Hepatocyte (in vitro differentiated cells): ENCODE measurements around the gene IRGC. TPM values are rescaled to one million over a fixed set of nuclear protein-coding genes. Genes with fewer than 3 reads are reported as not detected.

Source experiments
- DNase-seq: peaks from one replicate; pipeline ENCODE4 v3.0.0-alpha.2; 2016; ENCODE audit warnings: low spot score
- H2AFZ ChIP-seq: fragments of 200-600 bp; sonication (generic); 2 replicates; pipeline ENCODE4 v1.6.0; 2016; ENCODE audit warnings: antibody characterized with exemption, mild to moderate bottlenecking
- H3K27ac ChIP-seq: fragments of 200-600 bp; sonication (generic); 2 replicates; pipeline ENCODE4 v1.5.1; 2016; ENCODE audit warnings: mild to moderate bottlenecking
- H3K27me3 ChIP-seq: fragments of 200-600 bp; sonication (generic); 2 replicates; pipeline ENCODE4 v1.6.1; 2016
- H3K36me3 ChIP-seq: fragments of 200-600 bp; sonication (generic); replicated peaks from 2 replicates; pipeline ENCODE4 v1.5.1; 2016; ENCODE audit warnings: low read depth; ENCODE audit not compliant: insufficient read depth
- H3K4me1 ChIP-seq: fragments of 200-600 bp; sonication (generic); 2 replicates; pipeline ENCODE4 v1.5.1; 2016; ENCODE audit warnings: mild to moderate bottlenecking, moderate library complexity; ENCODE audit not compliant: insufficient read depth
- H3K4me2 ChIP-seq: fragments of 200-600 bp; sonication (generic); 2 replicates; pipeline ENCODE4 v1.6.0; 2016
- H3K4me3 ChIP-seq: fragments of 200-600 bp; sonication (generic); 2 replicates; pipeline ENCODE4 v1.5.1; 2016; ENCODE audit warnings: mild to moderate bottlenecking
- H3K79me2 ChIP-seq: fragments of 200-600 bp; sonication (generic); 2 replicates; pipeline ENCODE4 v1.6.0; 2017; ENCODE audit warnings: mild to moderate bottlenecking
- H3K9me2 ChIP-seq: fragments of 200-600 bp; sonication (generic); replicated peaks from 2 replicates; pipeline ENCODE4 v1.6.0; 2017; ENCODE audit warnings: mild to moderate bottlenecking; ENCODE audit not compliant: insufficient read depth
- H3K9me3 ChIP-seq: fragments of 200-600 bp; sonication (generic); 2 replicates; pipeline ENCODE4 v1.5.1; 2016; ENCODE audit warnings: low read depth, mild to moderate bottlenecking
- H4K20me1 ChIP-seq: fragments of 200-600 bp; sonication (generic); 2 replicates; pipeline ENCODE4 v1.6.0; 2016; ENCODE audit warnings: mild to moderate bottlenecking; ENCODE audit not compliant: insufficient read depth, poor library complexity, severe bottlenecking
- EZH2 ChIP-seq: fragments of 200-600 bp; sonication (generic); IDR thresholded peaks from 2 replicates; pipeline ENCODE4 v1.6.1; 2016; ENCODE audit warnings: antibody characterized with exemption, mild to moderate bottlenecking, borderline replicate concordance
- EZH2phosphoT487 ChIP-seq: fragments of 200-600 bp; sonication (generic); IDR thresholded peaks from one replicate; pipeline ENCODE4 v1.6.1; 2018; ENCODE audit warnings: antibody characterized with exemption, mild to moderate bottlenecking, low read depth, moderate library complexity; ENCODE audit not compliant: unreplicated experiment, severe bottlenecking
- WGBS: methylation state at CpG from one replicate; pipeline ENCODE4 v1.1.6; 2016; ENCODE audit warnings: low lambda C conversion rate; ENCODE audit errors: missing lambda C conversion rate; 5-methylcytosine and 5-hydroxymethylcytosine counted together
- polyA plus RNA-seq: library from polyadenylated mRNA; unstranded; fragments of >200 nt; fragmentation: Nextera tagmentation; extraction: Ambion mirVana; gene quantifications from 2 replicates; pipeline ENCODE4 v1.2.1, GENCODE V29; 2016
- total RNA-seq: library from RNA; depleted of rRNA; stranded (reverse); fragments of >200 nt; gene quantifications from 2 replicates; pipeline ENCODE4 v1.2.3, GENCODE V29; 2014
- TF ChIP-seq, protein P1 (sequence below): fragments of 200-600 bp; sonication (generic); IDR thresholded peaks from 2 replicates; pipeline ENCODE4 v1.5.1; 2016; ENCODE audit warnings: antibody characterized with exemption, mild to moderate bottlenecking; ENCODE audit not compliant: poor library complexity

Gene IRGC
- total and polyA plus RNA-seq, 2 experiments from 2014 or later = not detected

DNA sequence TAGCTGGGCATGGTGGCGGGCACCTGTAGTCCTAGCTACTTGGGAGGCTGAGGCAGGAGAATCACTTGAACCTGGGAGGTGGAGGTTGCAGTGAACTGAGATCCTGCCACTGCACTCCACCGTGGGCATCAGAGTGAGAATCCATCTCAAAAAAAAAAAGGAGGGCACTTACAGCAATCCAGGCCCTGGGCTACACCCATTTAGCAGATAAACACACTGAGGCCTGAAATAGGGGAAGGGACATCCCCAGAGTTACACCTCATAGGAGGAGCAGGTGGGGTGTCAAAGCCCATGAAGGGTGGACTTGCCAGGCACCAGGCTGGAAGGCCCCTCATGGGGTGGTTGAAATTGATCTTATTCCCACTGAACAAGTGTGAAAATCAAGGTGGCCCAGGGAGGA is 32.0 kb upstream of the IRGC start:
- no peaks in the 10 kb centered on the region for H3K4me1 ChIP-seq
- TF ChIP-seq, protein P1, sequence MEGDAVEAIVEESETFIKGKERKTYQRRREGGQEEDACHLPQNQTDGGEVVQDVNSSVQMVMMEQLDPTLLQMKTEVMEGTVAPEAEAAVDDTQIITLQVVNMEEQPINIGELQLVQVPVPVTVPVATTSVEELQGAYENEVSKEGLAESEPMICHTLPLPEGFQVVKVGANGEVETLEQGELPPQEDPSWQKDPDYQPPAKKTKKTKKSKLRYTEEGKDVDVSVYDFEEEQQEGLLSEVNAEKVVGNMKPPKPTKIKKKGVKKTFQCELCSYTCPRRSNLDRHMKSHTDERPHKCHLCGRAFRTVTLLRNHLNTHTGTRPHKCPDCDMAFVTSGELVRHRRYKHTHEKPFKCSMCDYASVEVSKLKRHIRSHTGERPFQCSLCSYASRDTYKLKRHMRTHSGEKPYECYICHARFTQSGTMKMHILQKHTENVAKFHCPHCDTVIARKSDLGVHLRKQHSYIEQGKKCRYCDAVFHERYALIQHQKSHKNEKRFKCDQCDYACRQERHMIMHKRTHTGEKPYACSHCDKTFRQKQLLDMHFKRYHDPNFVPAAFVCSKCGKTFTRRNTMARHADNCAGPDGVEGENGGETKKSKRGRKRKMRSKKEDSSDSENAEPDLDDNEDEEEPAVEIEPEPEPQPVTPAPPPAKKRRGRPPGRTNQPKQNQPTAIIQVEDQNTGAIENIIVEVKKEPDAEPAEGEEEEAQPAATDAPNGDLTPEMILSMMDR = no peak
- no peak for TF ChIP-seq EZH2phosphoT487
- no peak for TF ChIP-seq EZH2
- no peaks in the 10 kb centered on the region for H3K79me2 ChIP-seq
- H3K9me2 ChIP-seq = no peaks in the 10 kb centered on the region
- no peak for DNase-seq
- no peak overlapping the region for H2AFZ ChIP-seq
- H4K20me1 ChIP-seq = no peaks in the 10 kb centered on the region
- H3K36me3 ChIP-seq = no peaks in the 10 kb centered on the region
- no peaks in the 10 kb centered on the region for H3K27me3 ChIP-seq
- 78% methylated on average over 2 of the region's 2 CpGs for WGBS
- H3K4me3 ChIP-seq = no peak overlapping the region
- H3K27ac ChIP-seq = no peak overlapping the region
- H3K4me2 ChIP-seq = no peak overlapping the region
- H3K9me3 ChIP-seq = no peaks in the 10 kb centered on the region

DNA sequence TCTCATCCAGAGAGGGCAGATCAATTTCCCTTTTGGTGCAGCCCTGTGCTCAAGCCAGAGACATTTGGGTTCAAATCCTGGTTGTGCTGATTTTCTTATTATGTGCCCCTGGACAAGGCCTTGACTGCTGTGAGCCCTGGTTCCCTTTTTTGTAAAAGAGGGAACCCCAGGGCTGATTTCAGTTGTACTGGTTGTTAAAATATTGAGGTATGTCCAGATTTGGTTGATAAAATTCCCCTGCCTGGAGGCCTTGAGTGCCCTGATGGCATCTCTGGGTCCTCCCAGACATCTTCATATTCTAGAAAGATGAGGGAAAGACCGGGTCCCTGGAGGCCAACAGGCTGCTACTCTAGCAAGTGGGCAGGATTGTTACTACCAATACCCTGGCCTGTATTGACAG is 31.6 kb upstream of the IRGC start:
- Histone ChIP-seq H3K79me2 (no peaks in the 10 kb centered on the region), H2AFZ (no peak overlapping the region), H3K4me3 (no peak overlapping the region), H3K9me3 (no peaks in the 10 kb centered on the region), H3K4me2 (no peak overlapping the region), H3K27ac (no peak overlapping the region), H4K20me1 (no peaks in the 10 kb centered on the region), H3K27me3 (no peaks in the 10 kb centered on the region), H3K36me3 (no peaks in the 10 kb centered on the region), H3K4me1 (no peaks in the 10 kb centered on the region), H3K9me2 (no peaks in the 10 kb centered on the region)
- TF ChIP-seq EZH2phosphoT487 (no peak), EZH2 (no peak)
- TF ChIP-seq, protein P1 = no peak
- no peak for DNase-seq
- 88% methylated on average over 1 of the region's 1 CpG for WGBS

DNA sequence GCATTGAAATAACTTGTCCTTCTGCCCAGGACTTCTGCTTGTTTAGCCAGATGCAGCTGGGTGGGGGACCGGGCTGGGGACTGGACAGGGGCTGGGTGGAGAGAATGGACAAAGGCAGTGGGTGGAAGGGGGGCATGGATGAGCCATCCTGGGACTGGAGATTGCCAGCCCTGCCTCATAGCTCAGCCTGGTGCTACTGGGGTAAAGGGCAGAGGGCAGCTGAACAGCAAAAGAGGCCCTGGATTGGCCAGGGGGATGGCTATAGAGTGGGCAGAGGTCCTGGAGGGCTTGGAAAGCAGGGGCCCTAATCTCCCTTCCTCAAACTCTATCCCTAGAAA is 28.2 kb upstream of the IRGC start:
- Histone ChIP-seq H4K20me1 (no peaks in the 10 kb centered on the region), H2AFZ (no peak overlapping the region), H3K4me1 (no peaks in the 10 kb centered on the region), H3K9me2 (no peaks in the 10 kb centered on the region), H3K9me3 (no peaks in the 10 kb centered on the region), H3K4me3 (no peak overlapping the region), H3K4me2 (no peak overlapping the region), H3K79me2 (no peaks in the 10 kb centered on the region), H3K36me3 (no peaks in the 10 kb centered on the region), H3K27ac (no peak overlapping the region), H3K27me3 (no peaks in the 10 kb centered on the region)
- no peak for DNase-seq
- no peak for TF ChIP-seq EZH2phosphoT487
- no peak for TF ChIP-seq EZH2
- TF ChIP-seq, protein P1 = no peak
- WGBS = 67% methylated on average over 1 of the region's 1 CpG

DNA sequence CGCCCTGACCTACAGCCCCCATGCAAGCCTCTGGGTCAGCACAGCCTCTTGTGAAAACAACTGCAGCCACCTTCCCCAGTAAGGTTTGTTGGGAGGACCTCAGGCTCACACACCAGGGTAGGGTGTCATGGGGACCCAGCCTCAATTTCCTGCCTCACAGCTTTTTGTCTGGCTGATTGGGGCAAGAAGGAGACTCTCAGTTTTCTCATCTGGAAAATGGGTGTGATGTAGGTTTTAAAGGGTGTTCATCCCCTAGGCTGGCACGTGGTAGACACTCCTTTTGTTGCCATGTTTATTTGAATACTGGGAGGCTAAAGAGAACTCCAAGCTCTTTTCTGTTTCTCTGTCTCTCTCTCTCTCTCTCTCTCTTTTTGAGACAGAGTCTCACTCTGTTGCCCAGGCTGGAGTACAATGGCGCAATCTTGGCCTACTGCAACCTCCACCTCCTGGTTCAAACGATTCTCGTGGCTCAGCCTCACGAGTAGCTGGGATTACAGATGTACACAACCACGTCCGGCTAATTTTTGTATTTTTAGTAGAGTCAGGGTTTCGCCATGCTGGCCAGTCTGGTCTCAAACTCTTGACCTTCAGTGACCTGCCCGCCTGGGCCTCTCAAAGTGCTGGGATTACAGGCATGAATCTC is 27.7 kb upstream of the IRGC start:
- Histone ChIP-seq H3K27ac (no peak overlapping the region), H3K9me3 (no peaks in the 10 kb centered on the region)
- WGBS = 81% methylated on average over 10 of the region's 10 CpGs

More for the DNA sequence above, 27.7 kb upstream of the IRGC start:
- no peak for DNase-seq
- Histone ChIP-seq H3K4me3 (no peak overlapping the region), H4K20me1 (no peaks in the 10 kb centered on the region), H2AFZ (no peak overlapping the region), H3K9me2 (no peaks in the 10 kb centered on the region), H3K27me3 (no peaks in the 10 kb centered on the region), H3K4me1 (no peaks in the 10 kb centered on the region), H3K79me2 (no peaks in the 10 kb centered on the region), H3K4me2 (no peak overlapping the region), H3K36me3 (no peaks in the 10 kb centered on the region)
- TF ChIP-seq, protein P1 = no peak
- TF ChIP-seq EZH2phosphoT487 = no peak
